ENCODE measurements around the gene ACTN4. TPM values are rescaled to one million over a fixed set of nuclear protein-coding genes. Genes with fewer than 3 reads are reported as not detected.
"Not testable (repeated sequence)": the region's sequence is repeated elsewhere in the genome, so short reads cannot be mapped to it uniquely, and the experiment has no call there.

The ACTN4 gene
- total RNA-seq, 2 experiments from 2014 or later = 532 to 534 TPM

GRCh38 chr19:38770949-38771275 lies 123.5 kb downstream of the ACTN4 start:
- H3K27me3 Mint-ChIP-seq; H3K9me3 Mint-ChIP-seq; POLR2A ChIA-PET; DNase-seq; CTCF ChIA-PET; H3K4me3 Mint-ChIP-seq; H3K27ac Mint-ChIP-seq; H3K36me3 Mint-ChIP-seq (ENCODE audit: low read depth): not testable (repeated sequence)
- H3K4me1 Mint-ChIP-seq = peaks cover 14% of the 10 kb centered on the region

- H3K4me3 Mint-ChIP-seq; CTCF ChIA-PET; DNase-seq; H3K9me3 Mint-ChIP-seq; POLR2A ChIA-PET; H3K36me3 Mint-ChIP-seq (ENCODE audit: low read depth); H3K27ac Mint-ChIP-seq; H3K27me3 Mint-ChIP-seq: not testable (repeated sequence)
- peaks cover 14% of the 10 kb centered on the region for H3K4me1 Mint-ChIP-seq
These were observed 124.1 kb downstream of the ACTN4 start for GRCh38 chr19:38771569-38771968.

GRCh38 chr19:38773469-38774177 lies 126.2 kb downstream of the ACTN4 start, which contains the start of gene LGALS7:
TSS of gene LGALS7 (minus strand) at chr19:38773517. CDS start at chr19:38773492, 25 bp downstream.
- CTCF ChIA-PET = no interaction called here
- DNase-seq = no peak
- Mint-ChIP-seq H3K9me3 (no peaks in the 10 kb centered on the region), H3K4me1 (peaks cover 14% of the 10 kb centered on the region), H3K27me3 (peaks cover 1% of the 10 kb centered on the region), H3K36me3 (ENCODE audit: low read depth) (no peaks in the 10 kb centered on the region), H3K27ac (no peak within 1 kb of the TSS), H3K4me3 (no peak within 1 kb of the TSS)
- POLR2A ChIA-PET = interaction anchor here (0.7 kb wide), 1 partner anchor 179 kb away, joined by 3 read pairs; no protein-coding TSS in a partner anchor

GRCh38 chr19:38774181-38774950 lies 126.9 kb downstream of the ACTN4 start:
- H3K27ac Mint-ChIP-seq = no peak overlapping the region
- ChIA-PET CTCF (interaction anchor here (1.2 kb wide), 1 partner anchor 18 kb away, joined by 4 read pairs; no protein-coding TSS in a partner anchor), POLR2A (interaction anchor here (0.7 kb wide), 1 partner anchor 178 kb away, joined by 3 read pairs; no protein-coding TSS in a partner anchor)
- no peaks in the 10 kb centered on the region for H3K9me3 Mint-ChIP-seq
- H3K4me1 Mint-ChIP-seq = peaks cover 8% of the 10 kb centered on the region
- H3K36me3 Mint-ChIP-seq (ENCODE audit: low read depth) = no peaks in the 10 kb centered on the region
- no peak for DNase-seq
- peaks cover 7% of the 10 kb centered on the region for H3K27me3 Mint-ChIP-seq
- H3K4me3 Mint-ChIP-seq = no peak overlapping the region

GRCh38 chr19:38778733-38779132 lies 131.3 kb downstream of the ACTN4 start:
- H3K4me3 Mint-ChIP-seq = no peak overlapping the region
- H3K36me3 Mint-ChIP-seq (ENCODE audit: low read depth) = no peaks in the 10 kb centered on the region
- POLR2A ChIA-PET = no interaction called here
- no peak for DNase-seq
- peaks cover 3% of the 10 kb centered on the region for H3K4me1 Mint-ChIP-seq
- CTCF ChIA-PET = interaction anchor here (1.4 kb wide), 1 partner anchor 44 kb away, joined by 3 read pairs; no protein-coding TSS in a partner anchor
- H3K9me3 Mint-ChIP-seq = no peaks in the 10 kb centered on the region
- H3K27me3 Mint-ChIP-seq = peaks cover 20% of the 10 kb centered on the region
- no peak overlapping the region for H3K27ac Mint-ChIP-seq

- peaks cover 2% of the 10 kb centered on the region for H3K4me1 Mint-ChIP-seq
- CTCF ChIA-PET = interaction anchor here (1.4 kb wide), 1 partner anchor 12 kb away, joined by 3 read pairs; no protein-coding TSS in a partner anchor
- H3K27ac Mint-ChIP-seq = no peak overlapping the region
- no peaks in the 10 kb centered on the region for H3K36me3 Mint-ChIP-seq (ENCODE audit: low read depth)
- no peaks in the 10 kb centered on the region for H3K9me3 Mint-ChIP-seq
- DNase-seq = no peak
- POLR2A ChIA-PET = no interaction called here
- H3K27me3 Mint-ChIP-seq = peaks cover 20% of the 10 kb centered on the region
- H3K4me3 Mint-ChIP-seq = no peak overlapping the region
These were observed 133.0 kb downstream of the ACTN4 start for GRCh38 chr19:38780443-38780842.

GRCh38 chr19:38781058-38781457 lies 133.6 kb downstream of the ACTN4 start:
- Mint-ChIP-seq H3K36me3 (ENCODE audit: low read depth) (no peaks in the 10 kb centered on the region), H3K27ac (no peak overlapping the region), H3K27me3 (peaks cover 20% of the 10 kb centered on the region), H3K4me1 (peaks cover 2% of the 10 kb centered on the region), H3K9me3 (no peaks in the 10 kb centered on the region), H3K4me3 (no peak overlapping the region)
- ChIA-PET CTCF (interaction anchor here (1.4 kb wide), 1 partner anchor 12 kb away, joined by 3 read pairs; no protein-coding TSS in a partner anchor), POLR2A (no interaction called here)
- DNase-seq = no peak

Other genes starting within 250 kb of the ACTN4 start
- 10 to 100 TPM; 34.7 to 36.5 TPM for gene FAM98C, start 244.6 kb upstream of the ACTN4 start, total RNA-seq
- gene RASGRP4, start 221.4 kb upstream of the ACTN4 start, total RNA-seq = 10 to 100 TPM; 19.5 to 20.0 TPM
- 1 to 10 TPM; 2.6 to 3.9 TPM for gene RYR1, start 214.0 kb upstream of the ACTN4 start, total RNA-seq
- gene MAP4K1, start 29.7 kb upstream of the ACTN4 start, total RNA-seq = 100 to 1,000 TPM; 374 to 383 TPM
- gene EIF3K, start 28.5 kb upstream of the ACTN4 start, total RNA-seq = 100 to 1,000 TPM; 297 TPM
- gene CAPN12, start 96.8 kb downstream of the ACTN4 start, total RNA-seq = 10 to 100 TPM; 22.9 to 24.9 TPM
- not detected for gene LGALS7, start 125.9 kb downstream of the ACTN4 start, total RNA-seq
- gene LGALS7B, start 141.6 kb downstream of the ACTN4 start, total RNA-seq = not detected
- under 1 TPM; 0.81 to 0.93 TPM for gene LGALS4, start 165.3 kb downstream of the ACTN4 start, total RNA-seq
- 100 to 1,000 TPM; 188 to 195 TPM for gene ECH1, start 184.1 kb downstream of the ACTN4 start, total RNA-seq
- gene HNRNPL, start 202.3 kb downstream of the ACTN4 start, total RNA-seq = 100 to 1,000 TPM; 457 to 464 TPM
- 10 to 100 TPM; 79.9 to 82.2 TPM for gene RINL, start 230.6 kb downstream of the ACTN4 start, total RNA-seq